GM21529 (cell line): Measurements from ENCODE around the gene SH3BP5L.

Experiments used
- ATAC-seq: cut with Tn5 transposase; IDR thresholded peaks from one replicate; pipeline ENCODE4 v1.9.1; 2021; ENCODE audit not compliant: unreplicated experiment

The SH3BP5L gene

DNA sequence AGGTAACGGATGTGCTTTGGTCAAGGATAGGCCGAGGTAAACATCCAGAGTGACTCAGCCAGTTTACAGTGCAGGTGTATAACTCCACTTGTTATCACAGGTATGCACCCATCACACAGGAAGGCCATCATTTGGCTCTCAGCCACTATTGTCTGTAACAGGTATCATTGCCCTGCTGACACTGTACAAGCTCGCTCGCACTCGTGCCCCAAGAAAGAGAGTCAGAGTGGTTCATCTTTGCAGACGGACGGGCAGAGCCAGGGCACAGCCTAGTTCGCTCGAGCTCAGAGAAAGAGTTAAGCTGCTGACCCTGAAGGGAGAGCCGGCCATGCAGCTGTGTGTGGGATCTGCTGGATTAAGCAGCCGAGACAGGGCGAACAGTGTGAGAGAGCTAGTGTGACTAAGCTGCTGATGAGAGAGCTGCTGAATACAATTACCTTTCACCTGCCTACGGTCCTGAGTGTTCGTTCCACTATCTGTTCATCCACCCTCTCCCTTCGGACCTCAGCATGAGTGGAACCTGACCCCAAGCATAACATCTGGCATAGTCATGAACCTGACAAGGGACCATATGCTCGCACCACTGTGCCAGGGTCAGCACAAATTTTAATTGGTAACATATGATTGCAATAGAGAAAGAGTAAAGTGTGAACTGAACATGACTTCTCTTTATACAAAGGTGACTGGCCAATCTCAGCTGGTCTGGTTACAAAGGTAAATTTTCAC, 43.1 kb downstream of the SH3BP5L start:
- ATAC-seq = no peak

DNA sequence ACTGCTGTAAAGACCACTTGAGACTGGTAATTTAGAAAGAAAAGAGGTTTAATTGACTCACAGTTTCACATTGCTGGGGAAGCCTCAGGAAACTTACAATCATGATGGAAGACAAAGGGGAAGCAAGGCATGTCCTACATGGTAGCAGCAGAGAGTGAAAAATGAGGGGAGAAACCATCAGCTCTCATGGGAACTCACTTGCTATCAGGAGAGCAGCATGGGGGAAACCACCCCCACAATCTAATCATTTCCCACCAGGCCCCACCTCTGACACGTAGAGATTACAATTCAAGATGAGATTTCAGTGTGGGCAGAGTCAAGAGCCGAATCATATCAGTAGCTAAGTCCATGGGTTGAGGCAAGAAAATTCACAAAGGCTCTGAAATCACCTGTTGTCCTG, 46.4 kb downstream of the SH3BP5L start:
- no peak for ATAC-seq

DNA sequence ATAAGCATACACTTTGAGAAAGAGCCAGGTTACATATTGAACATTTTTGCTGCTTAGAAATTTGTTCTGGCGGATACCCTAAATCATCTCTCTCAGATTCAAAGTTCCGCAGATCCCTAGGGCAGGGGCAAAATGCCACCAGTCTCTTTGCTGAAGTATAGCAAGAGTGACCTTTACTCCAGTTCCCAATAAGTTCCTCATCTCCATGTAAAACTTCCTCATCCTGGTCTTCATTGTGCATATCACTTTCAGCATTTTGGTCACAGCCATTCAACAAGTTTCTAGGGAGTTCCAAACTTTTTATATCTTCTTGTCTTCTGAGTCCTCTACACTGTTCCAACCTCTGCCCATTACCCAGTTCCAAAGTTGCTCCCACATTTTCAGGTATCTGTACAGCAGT, 46.8 kb downstream of the SH3BP5L start:
- ATAC-seq = no peak

- ATAC-seq = no peak
Observed at GRCh38 chr1:248776991-248777390, 48.7 kb downstream of the SH3BP5L start.

GRCh38 chr1:248775441-248775840, 50.3 kb downstream of the SH3BP5L start:
- ATAC-seq = no peak
